Right lobe of liver (tissue), 6 donors: Measurements from ENCODE around the gene CTTN. TPM values are rescaled to one million over a fixed set of nuclear protein-coding genes. Genes with fewer than 3 reads are reported as not detected.
A peak's percentile ranks its signal among the peaks of the same experiment; 100 is the strongest.

Experiments
- ATAC-seq, 4 donors: fragments of 200-7000 bp; cut with Tn5 transposase; one replicate each; pipeline ENCODE4 v1.9.1; 2020; ENCODE audit warnings: mild to moderate bottlenecking in 4 of 4, moderate library complexity in 4 of 4
- DNase-seq, 3 donors: peaks; one replicate each; pipeline ENCODE4 v3.0.0-alpha.2; 2020
- H3K27ac ChIP-seq, 3 donors: fragments of 200-600 bp; one replicate each; pipeline ENCODE4 v1.8.0; 2022
- H3K27me3 ChIP-seq, 2 donors: fragments of 200-600 bp; one replicate each; pipeline ENCODE4 v1.8.0; 2022
- H3K36me3 ChIP-seq, 4 donors: fragments of 200-600 bp; sonication (generic) in 1 of 4; one replicate each; pipeline versions ENCODE4 v1.5.1 to v1.8.0; 2017 to 2022; ENCODE audit warnings: control low read depth in 1 of 4
- H3K4me1 ChIP-seq, 4 donors: fragments of 200-600 bp; sonication (generic) in 1 of 4; one replicate each; pipeline versions ENCODE4 v1.5.1 to v1.8.0; 2017 to 2022; ENCODE audit warnings: control low read depth in 1 of 4
- H3K4me3 ChIP-seq, 3 donors: fragments of 200-600 bp; one replicate each; pipeline ENCODE4 v1.8.0; 2022
- H3K9me3 ChIP-seq, 4 donors: fragments of 200-600 bp; sonication (generic) in 1 of 4; one replicate each; pipeline versions ENCODE4 v1.5.1 to v1.8.0; 2017 to 2022; ENCODE audit warnings: control low read depth in 1 of 4
- CTCF ChIP-seq, 4 donors: fragments of 200-600 bp in 3 of 4; fragments of 450-650 bp in 1 of 4; IDR thresholded peaks; one replicate each; pipeline versions ENCODE4 v1.5.1 to v1.8.0; 2016 to 2022; ENCODE audit warnings: antibody characterized with exemption in 4 of 4, mild to moderate bottlenecking in 2 of 4
- POLR2A ChIP-seq: fragments of 450-650 bp; IDR thresholded peaks from one replicate; pipeline ENCODE4 v1.6.1; 2017; ENCODE audit warnings: antibody characterized with exemption, mild to moderate bottlenecking
- WGBS: methylation state at CpG from one replicate; pipeline ENCODE4 v1.1.6; 2018; ENCODE audit warnings: low coverage, low lambda C conversion rate; ENCODE audit not compliant: insufficient coverage; ENCODE audit errors: missing lambda C conversion rate; 5-methylcytosine and 5-hydroxymethylcytosine counted together
- intact Hi-C, 2 donors: fragments of 100-400 bp; cut with DNase I; formaldehyde crosslinking; loops; one replicate each; pipeline versions ENCODE4 v1.11.2 to v1.14.1; 2022
- total RNA-seq, 6 experiments: library from RNA; depleted of rRNA in 2 of 6; stranded (reverse); fragments of >200 nt in 2 of 6; fragmentation: NEBNext Ultra II Directional in 3 of 6; extraction: Animal tissue kit (Norgen Biotek cat#: 25700) in 3 of 6; gene quantifications; one replicate each; pipeline versions ENCODE4 v1.1.0 to v1.2.4, GENCODE V29; 2016 to 2023
- donor health status: DM: no; HTN: yes; CAD: no.
- donor health status: DM: no; HTN: no; CAD: no.
- donor health status: DM: no; HTN: no; CAD: no.
- donor health status: DM: no; HTN: yes; CAD: no.
- donor health status: DM: no; HTN: yes; CAD: no.

The CTTN gene
- total RNA-seq, 6 experiments from 2014 or later, result 63.6 to 90.8 (median 78.5) TPM

GRCh38 chr11:70422692-70423522 is 24.6 kb downstream of the CTTN start:
- no peak for ATAC-seq
- 96% methylated on average over 26 of the region's 35 CpGs for WGBS
- no peak for TF ChIP-seq POLR2A
- TF ChIP-seq CTCF (IDR thresholded peaks at IDR 0.05), result no peak
- H3K36me3 ChIP-seq, result peaks cover 0 to 62% (median 16%) of the 10 kb centered on the region in 4 donors
- H3K9me3 ChIP-seq, result no peaks in the 10 kb centered on the region
- H3K27ac ChIP-seq, result no peak overlapping the region
- no peaks in the 10 kb centered on the region for H3K27me3 ChIP-seq
- no peak overlapping the region for H3K4me3 ChIP-seq
- DNase-seq, result no peak
- intact Hi-C loops, result no loop called here
- H3K4me1 ChIP-seq, result no peaks in the 10 kb centered on the region

- 71% methylated on average over 7 of the region's 34 CpGs for WGBS
- intact Hi-C loops, result no loop called here
Measured at GRCh38 chr11:70423523-70424505, 25.5 kb downstream of the CTTN start.

GRCh38 chr11:70424765-70425344 is 26.5 kb downstream of the CTTN start:
- Histone ChIP-seq H3K27me3 (no peaks in the 10 kb centered on the region), H3K4me1 (no peaks in the 10 kb centered on the region), H3K4me3 (no peak overlapping the region), H3K9me3 (no peaks in the 10 kb centered on the region), H3K36me3 (peaks cover 0 to 57% (median 14%) of the 10 kb centered on the region in 4 donors), H3K27ac (no peak overlapping the region)
- no peak for TF ChIP-seq CTCF (IDR thresholded peaks at IDR 0.05)
- DNase-seq (no peak), ATAC-seq (no peak)
- intact Hi-C loops, result no loop called here
- 78% methylated on average over 12 of the region's 14 CpGs for WGBS

More at GRCh38 chr11:70423523-70424505, 25.5 kb downstream of the CTTN start:
- no peak overlapping the region for H3K27ac ChIP-seq
- ATAC-seq (peak in 3 of 4 donors; percentile 17 to 31 (median 22)), DNase-seq (no peak)
- H3K4me1 ChIP-seq, result no peaks in the 10 kb centered on the region
- TF ChIP-seq CTCF (IDR thresholded peaks at IDR 0.05), result no peak
- TF ChIP-seq POLR2A, result no peak
- no peaks in the 10 kb centered on the region for H3K27me3 ChIP-seq
- H3K9me3 ChIP-seq, result no peaks in the 10 kb centered on the region
- peaks cover 0 to 56% (median 14%) of the 10 kb centered on the region in 4 donors for H3K36me3 ChIP-seq
- no peak overlapping the region for H3K4me3 ChIP-seq

- Histone ChIP-seq H3K27ac (no peak overlapping the region), H3K36me3 (peaks cover 0 to 57% (median 13%) of the 10 kb centered on the region in 4 donors), H3K9me3 (no peaks in the 10 kb centered on the region), H3K4me3 (no peak overlapping the region), H3K27me3 (no peaks in the 10 kb centered on the region), H3K4me1 (no peaks in the 10 kb centered on the region)
- peak in 1 of 3 donors; percentile 19 for DNase-seq
- 100% methylated on average over 8 of the region's 11 CpGs for WGBS
- intact Hi-C loops, result no loop called here
- TF ChIP-seq POLR2A (no peak), CTCF (IDR thresholded peaks at IDR 0.05) (no peak)
- ATAC-seq, result no peak
Measured at GRCh38 chr11:70427436-70427835, 29.1 kb downstream of the CTTN start.
